Thymus (tissue), 11 donors: ENCODE results near the gene UBE2E2. TPM values are rescaled to one million over a fixed set of nuclear protein-coding genes. Genes with fewer than 3 reads are reported as not detected.

Experiments used
- DNase-seq, 9 donors: peaks; one replicate each; pipeline ENCODE4 v3.0.0-alpha.2; 2013; ENCODE audit warnings: low spot score in 9 of 9, low read depth in 6 of 9, missing footprints in 1 of 9
- H3K27ac ChIP-seq, 2 donors: one replicate each; pipeline ENCODE4 v1.5.1; 2013; ENCODE audit warnings: control low read depth in 1 of 2, low read depth in 1 of 2, low read length in 1 of 2, mild to moderate bottlenecking in 1 of 2, moderate library complexity in 1 of 2
- H3K27me3 ChIP-seq, 2 donors: one replicate each; pipeline ENCODE4 v1.5.1; 2013; ENCODE audit warnings: low read length in 1 of 2; ENCODE audit not compliant: control insufficient read depth in 2 of 2, insufficient read depth in 1 of 2
- H3K36me3 ChIP-seq, 2 donors: one replicate each; pipeline ENCODE4 v1.5.1; 2013; ENCODE audit warnings: low read length in 1 of 2, mild to moderate bottlenecking in 1 of 2, moderate library complexity in 1 of 2; ENCODE audit not compliant: control insufficient read depth in 2 of 2, insufficient read depth in 2 of 2
- H3K4me1 ChIP-seq, 2 donors: one replicate each; pipeline ENCODE4 v1.5.1; 2013; ENCODE audit warnings: low read length in 2 of 2; ENCODE audit not compliant: control insufficient read depth in 2 of 2, insufficient read depth in 2 of 2
- H3K4me3 ChIP-seq, 2 donors: one replicate each; pipeline ENCODE4 v1.5.1; 2013; ENCODE audit warnings: low read length in 2 of 2, control low read depth in 1 of 2, mild to moderate bottlenecking in 1 of 2
- H3K9me3 ChIP-seq, 2 donors: one replicate each; pipeline ENCODE4 v1.5.1; 2013; ENCODE audit warnings: low read length in 1 of 2, mild to moderate bottlenecking in 1 of 2; ENCODE audit not compliant: control insufficient read depth in 2 of 2, insufficient read depth in 1 of 2
- WGBS: extraction: QIAGEN DNeasy Blood & Tissue Kit; methylation state at CpG from one replicate; pipeline ENCODE4 v1.1.7; 2013; 5-methylcytosine and 5-hydroxymethylcytosine counted together
- polyA plus RNA-seq: library from polyadenylated mRNA; stranded (reverse); fragments of 200-250 nt; gene quantifications from one replicate; pipeline ENCODE4 v1.2.3, GENCODE V29; 2013
- total RNA-seq: library from RNA; stranded (reverse); fragments of 120-200 nt; gene quantifications from one replicate; pipeline ENCODE4 v1.2.4, GENCODE V29; 2013
- donor health status: healthy.

UBE2E2 gene
- total and polyA plus RNA-seq, 2 donors = 32.9 to 35.5 TPM

DNA sequence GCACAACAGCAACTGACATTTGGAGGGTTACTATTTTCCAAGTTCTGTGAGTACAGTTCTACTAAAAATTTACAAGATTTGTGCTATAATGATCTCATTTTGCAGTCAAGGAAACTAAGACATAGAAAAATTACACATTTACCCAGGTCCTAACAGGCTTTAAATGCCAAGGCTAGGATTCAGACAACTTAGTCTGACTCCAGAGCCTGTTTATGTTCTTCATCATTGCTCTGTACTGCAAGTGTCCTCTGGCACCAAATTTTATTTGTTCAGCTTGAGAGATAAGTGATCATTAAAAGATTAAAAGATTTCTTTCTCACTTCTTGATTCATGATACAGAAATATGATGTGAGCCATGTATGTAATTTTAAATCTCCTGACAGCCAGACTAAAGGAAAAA lies 290.8 kb downstream of the UBE2E2 start:
- Histone ChIP-seq H3K4me1 (no peaks in the 10 kb centered on the region), H3K9me3 (no peaks in the 10 kb centered on the region), H3K27me3 (no peaks in the 10 kb centered on the region), H3K4me3 (no peak overlapping the region), H3K27ac (no peak overlapping the region), H3K36me3 (no peaks in the 10 kb centered on the region)
- DNase-seq = no peak

DNA sequence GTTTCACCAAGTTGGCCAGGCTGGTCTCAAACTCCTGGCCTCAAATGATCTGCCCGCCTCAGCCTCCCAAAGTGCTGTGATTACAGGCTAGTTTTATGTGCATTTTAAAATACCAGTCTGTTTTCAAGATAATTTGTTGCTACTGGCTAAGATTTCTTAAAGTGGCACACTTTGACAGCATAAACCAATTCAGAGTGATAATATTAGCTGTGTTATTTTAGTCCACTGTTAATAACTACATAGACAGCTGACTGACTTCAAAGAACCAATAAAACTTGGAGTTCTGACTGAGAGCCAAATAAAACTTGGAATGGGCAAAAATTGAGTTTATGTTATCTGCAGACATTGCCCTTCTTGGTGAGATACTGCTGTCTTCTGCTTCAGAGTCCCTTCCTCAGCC lies 291.8 kb downstream of the UBE2E2 start:
- H3K36me3 ChIP-seq = no peaks in the 10 kb centered on the region
- no peaks in the 10 kb centered on the region for H3K9me3 ChIP-seq
- no peak for DNase-seq
- H3K27ac ChIP-seq = no peak overlapping the region
- no peaks in the 10 kb centered on the region for H3K27me3 ChIP-seq
- 98% methylated on average over 1 of the region's 1 CpG for WGBS
- no peak overlapping the region for H3K4me3 ChIP-seq
- no peaks in the 10 kb centered on the region for H3K4me1 ChIP-seq

DNA sequence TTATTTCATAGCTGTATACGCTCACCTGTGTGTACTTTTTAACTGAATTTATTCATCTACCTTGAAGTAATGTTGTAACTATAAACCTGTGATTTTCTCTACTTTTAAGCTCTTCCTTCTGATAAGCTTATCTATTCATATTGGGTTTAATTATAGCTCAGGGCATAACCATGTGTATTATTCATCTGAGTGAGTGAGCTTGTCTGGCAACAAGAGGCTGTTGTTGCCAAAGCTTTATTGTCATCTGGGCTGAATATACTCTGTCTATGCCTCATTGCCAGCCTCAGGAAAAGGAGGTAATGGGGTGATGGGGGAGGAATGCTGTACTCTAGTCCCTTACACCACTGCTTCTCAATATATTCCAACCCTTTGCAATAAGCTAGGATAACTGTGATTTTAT lies 292.4 kb downstream of the UBE2E2 start:
- WGBS = 96% methylated on average over 1 of the region's 1 CpG
- no peak overlapping the region for H3K4me3 ChIP-seq
- H3K27me3 ChIP-seq = no peaks in the 10 kb centered on the region
- H3K9me3 ChIP-seq = no peaks in the 10 kb centered on the region
- no peaks in the 10 kb centered on the region for H3K36me3 ChIP-seq
- H3K27ac ChIP-seq = no peak overlapping the region
- no peak for DNase-seq
- H3K4me1 ChIP-seq = no peaks in the 10 kb centered on the region

DNA sequence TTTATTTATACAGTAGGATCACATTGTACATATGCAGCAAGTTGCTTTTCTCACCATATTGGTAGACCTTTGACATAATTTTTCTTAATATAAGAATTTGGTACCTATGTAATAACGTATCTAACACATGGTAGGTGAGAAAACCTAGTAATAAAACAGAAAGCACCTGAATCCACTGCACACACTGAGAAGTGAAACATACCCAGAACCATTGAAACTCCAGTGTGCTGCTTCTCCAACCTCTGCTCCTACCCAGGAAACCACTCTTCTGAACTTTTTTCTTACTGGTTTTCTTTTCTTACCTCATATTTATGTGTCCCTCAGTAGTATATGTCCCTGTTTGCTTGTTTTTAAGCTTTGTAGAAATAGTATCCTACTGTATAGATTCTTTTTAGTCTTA lies 293.0 kb downstream of the UBE2E2 start:
- Histone ChIP-seq H3K27ac (no peak overlapping the region), H3K9me3 (no peaks in the 10 kb centered on the region), H3K4me1 (no peaks in the 10 kb centered on the region), H3K4me3 (no peak overlapping the region), H3K27me3 (no peaks in the 10 kb centered on the region), H3K36me3 (no peaks in the 10 kb centered on the region)
- WGBS = 97% methylated on average over 1 of the region's 1 CpG
- no peak for DNase-seq

- Histone ChIP-seq H3K4me3 (no peak overlapping the region), H3K27ac (no peak overlapping the region), H3K27me3 (no peaks in the 10 kb centered on the region), H3K9me3 (no peaks in the 10 kb centered on the region), H3K4me1 (no peaks in the 10 kb centered on the region), H3K36me3 (no peaks in the 10 kb centered on the region)
- DNase-seq = no peak
- 98% methylated on average over 5 of the region's 5 CpGs for WGBS
Measured at GRCh38 chr3:23497156-23497555, 294.0 kb downstream of the UBE2E2 start.

- Histone ChIP-seq H3K27me3 (no peaks in the 10 kb centered on the region), H3K4me1 (no peaks in the 10 kb centered on the region), H3K36me3 (no peaks in the 10 kb centered on the region), H3K9me3 (no peaks in the 10 kb centered on the region), H3K27ac (no peak overlapping the region), H3K4me3 (no peak overlapping the region)
- 95% methylated on average over 4 of the region's 4 CpGs for WGBS
- DNase-seq = no peak
Measured at GRCh38 chr3:23501201-23501802, 298.2 kb downstream of the UBE2E2 start.

- no peaks in the 10 kb centered on the region for H3K9me3 ChIP-seq
- no peak for DNase-seq
- H3K4me1 ChIP-seq = no peaks in the 10 kb centered on the region
- no peaks in the 10 kb centered on the region for H3K36me3 ChIP-seq
- no peaks in the 10 kb centered on the region for H3K27me3 ChIP-seq
- no peak overlapping the region for H3K27ac ChIP-seq
- H3K4me3 ChIP-seq = no peak overlapping the region
- 98% methylated on average over 5 of the region's 5 CpGs for WGBS
Measured at GRCh38 chr3:23508464-23508863, 305.3 kb downstream of the UBE2E2 start.

DNA sequence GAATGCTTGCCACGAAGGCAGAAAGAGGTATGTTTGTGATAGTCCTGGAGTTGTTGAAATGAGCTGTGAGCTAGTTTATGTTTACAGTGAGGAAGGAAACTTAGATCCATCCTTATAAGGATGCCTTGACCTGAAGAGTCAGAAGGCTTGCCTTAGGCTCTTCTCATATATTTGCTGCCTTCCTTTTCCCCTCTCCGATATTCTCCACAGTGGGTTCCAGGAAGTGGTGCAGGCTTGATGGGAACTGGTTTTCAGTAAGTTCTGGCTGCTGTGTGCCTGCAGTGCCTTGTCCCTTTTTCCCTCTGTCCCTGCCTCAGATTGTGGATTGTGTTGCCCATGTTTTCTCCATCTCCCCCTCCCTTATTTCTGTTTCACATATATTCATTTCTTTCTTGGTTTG lies 315.3 kb downstream of the UBE2E2 start:
- H3K27ac ChIP-seq = no peak overlapping the region
- no peaks in the 10 kb centered on the region for H3K27me3 ChIP-seq
- H3K4me1 ChIP-seq = no peaks in the 10 kb centered on the region
- H3K4me3 ChIP-seq = no peak overlapping the region
- DNase-seq = no peak
- 95% methylated on average over 2 of the region's 2 CpGs for WGBS
- no peaks in the 10 kb centered on the region for H3K9me3 ChIP-seq
- H3K36me3 ChIP-seq = no peaks in the 10 kb centered on the region

DNA sequence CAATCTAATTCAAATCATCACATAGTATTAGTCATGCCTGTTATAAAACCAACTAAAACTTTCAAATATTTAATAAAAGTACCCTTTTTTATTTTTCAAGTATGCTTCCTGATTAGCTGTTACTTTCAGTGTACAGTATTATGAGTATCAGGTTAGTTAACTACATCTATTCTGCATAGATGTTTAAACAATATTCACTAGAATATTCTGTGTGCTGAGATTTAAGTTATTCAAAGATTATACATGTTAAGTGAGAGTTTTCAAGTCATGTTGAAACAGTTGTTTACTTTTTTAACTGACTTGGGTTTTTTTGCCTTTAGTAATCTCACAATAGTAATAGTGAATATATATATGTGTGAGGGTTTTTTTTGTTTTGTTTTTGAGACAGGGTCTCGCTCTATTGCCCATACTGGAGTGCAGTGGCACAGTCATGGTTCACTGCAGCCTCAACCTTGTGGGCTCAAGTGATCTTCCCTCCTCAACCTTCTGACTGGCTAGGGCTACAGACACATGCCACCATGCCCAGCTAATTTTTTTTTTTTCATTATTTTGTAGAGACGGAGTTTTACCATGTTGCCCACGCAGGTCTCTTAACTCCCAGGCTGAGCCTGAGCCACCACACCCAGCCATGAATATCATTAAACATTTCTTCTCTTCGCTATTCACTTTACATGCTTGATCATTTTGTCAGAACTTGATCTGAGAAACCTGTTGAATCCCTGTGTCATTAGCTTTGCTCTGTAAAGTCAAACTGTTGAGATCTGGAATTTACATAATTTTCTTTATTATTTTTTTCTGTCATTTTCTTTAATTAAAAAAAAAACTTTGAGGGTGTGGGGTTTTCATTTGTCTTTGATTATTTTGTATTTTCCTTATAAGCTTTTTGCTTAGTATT lies 316.4 kb downstream of the UBE2E2 start:
- no peaks in the 10 kb centered on the region for H3K4me1 ChIP-seq
- H3K9me3 ChIP-seq = no peaks in the 10 kb centered on the region
- no peak for DNase-seq
- no peaks in the 10 kb centered on the region for H3K27me3 ChIP-seq
- no peak overlapping the region for H3K27ac ChIP-seq
- no peak overlapping the region for H3K4me3 ChIP-seq
- WGBS = 98% methylated on average over 4 of the region's 4 CpGs
- H3K36me3 ChIP-seq = no peaks in the 10 kb centered on the region
